ENCODE measurements around the gene NEUROG1.

The NEUROG1 gene, protein sequence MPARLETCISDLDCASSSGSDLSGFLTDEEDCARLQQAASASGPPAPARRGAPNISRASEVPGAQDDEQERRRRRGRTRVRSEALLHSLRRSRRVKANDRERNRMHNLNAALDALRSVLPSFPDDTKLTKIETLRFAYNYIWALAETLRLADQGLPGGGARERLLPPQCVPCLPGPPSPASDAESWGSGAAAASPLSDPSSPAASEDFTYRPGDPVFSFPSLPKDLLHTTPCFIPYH

GRCh38 chr5:135535820-135536801, at the start of gene NEUROG1:
TSS of gene NEUROG1 (minus strand) at chr5:135535964. CDS start at chr5:135535690, 274 bp downstream.
- no peak for TF ChIP-seq CTCF (IDR thresholded peaks at IDR 0.05; ENCODE audit: borderline replicate concordance, insufficient read depth, low read depth, low read length)

GRCh38 chr5:135584918-135585317, 49.2 kb upstream of the NEUROG1 start:
- TF ChIP-seq CTCF (IDR thresholded peaks at IDR 0.05; ENCODE audit: borderline replicate concordance, insufficient read depth, low read depth, low read length) = no peak
- no peak overlapping the region for H3K4me3 ChIP-seq (ENCODE audit: low read depth, low read length)

More at GRCh38 chr5:135535820-135536801, at the start of gene NEUROG1:
- no peak within 1 kb of the TSS for H3K4me3 ChIP-seq (ENCODE audit: low read depth, low read length)

DNA sequence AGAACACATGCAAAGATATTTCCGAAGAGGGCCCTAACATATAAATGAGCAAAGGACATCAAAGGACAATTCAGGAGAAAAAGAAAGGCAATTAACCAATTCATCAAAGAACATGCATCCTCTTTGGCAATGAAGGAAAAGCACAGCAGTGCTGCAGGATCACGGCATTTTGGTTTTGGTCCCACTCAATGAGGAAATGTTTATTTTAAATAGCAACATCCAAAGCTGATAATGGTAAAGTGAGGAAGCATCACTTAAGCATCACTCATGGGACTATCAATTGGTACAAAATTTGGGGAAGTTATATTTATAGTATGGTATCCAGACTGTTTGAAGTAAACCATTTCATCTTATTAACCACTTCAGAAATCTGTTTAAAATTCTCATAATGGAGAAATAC, 48.5 kb upstream of the NEUROG1 start:
- no peak for TF ChIP-seq CTCF (IDR thresholded peaks at IDR 0.05; ENCODE audit: borderline replicate concordance, insufficient read depth, low read depth, low read length)
- H3K4me3 ChIP-seq (ENCODE audit: low read depth, low read length) = no peak overlapping the region

DNA sequence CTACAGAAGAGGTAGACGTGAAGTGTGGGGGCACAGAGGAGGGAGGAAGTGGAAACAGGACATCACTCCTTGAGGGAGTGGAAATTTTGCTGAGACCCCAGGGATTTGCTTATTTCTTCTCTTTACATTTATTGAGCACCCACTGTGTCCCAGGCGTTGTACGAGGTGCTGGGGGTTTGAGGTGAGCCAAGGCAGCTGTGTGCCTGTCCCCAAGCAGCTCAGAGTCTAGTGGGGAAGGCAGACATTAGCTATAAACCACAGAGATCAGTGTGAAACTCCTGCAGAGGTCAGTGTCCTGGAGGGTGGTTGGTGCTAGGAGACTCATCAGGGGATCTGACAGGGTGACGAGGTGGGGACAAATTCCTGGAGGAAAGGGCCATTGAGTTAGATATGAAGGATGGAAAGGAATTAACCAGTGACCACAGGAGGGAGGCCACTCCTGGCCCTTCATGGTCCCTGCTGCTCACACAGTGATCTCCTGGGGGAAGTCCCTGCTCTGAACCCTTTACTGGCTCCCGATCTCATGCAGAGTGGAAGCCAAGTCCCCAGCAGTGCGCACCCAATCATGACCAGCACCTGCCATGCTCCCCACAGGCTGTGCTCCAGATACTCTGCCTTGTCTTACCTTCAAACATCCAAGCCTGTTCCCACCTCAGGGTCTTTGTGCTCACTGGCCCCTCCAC, 46.5 kb upstream of the NEUROG1 start:
- no peak overlapping the region for H3K4me3 ChIP-seq (ENCODE audit: low read depth, low read length)
- no peak for TF ChIP-seq CTCF (IDR thresholded peaks at IDR 0.05; ENCODE audit: borderline replicate concordance, insufficient read depth, low read depth, low read length)

- H3K4me3 ChIP-seq (ENCODE audit: low read depth, low read length) = no peak within 1 kb of the TSS
- no peak for TF ChIP-seq CTCF (IDR thresholded peaks at IDR 0.05; ENCODE audit: borderline replicate concordance, insufficient read depth, low read depth, low read length)
These were observed 43.0 kb upstream of the NEUROG1 start, which contains the start of gene CXCL14 for GRCh38 chr5:135578685-135579341. TSS of gene CXCL14 (minus strand) at chr5:135578991. CDS start at chr5:135578778, 213 bp downstream.

DNA sequence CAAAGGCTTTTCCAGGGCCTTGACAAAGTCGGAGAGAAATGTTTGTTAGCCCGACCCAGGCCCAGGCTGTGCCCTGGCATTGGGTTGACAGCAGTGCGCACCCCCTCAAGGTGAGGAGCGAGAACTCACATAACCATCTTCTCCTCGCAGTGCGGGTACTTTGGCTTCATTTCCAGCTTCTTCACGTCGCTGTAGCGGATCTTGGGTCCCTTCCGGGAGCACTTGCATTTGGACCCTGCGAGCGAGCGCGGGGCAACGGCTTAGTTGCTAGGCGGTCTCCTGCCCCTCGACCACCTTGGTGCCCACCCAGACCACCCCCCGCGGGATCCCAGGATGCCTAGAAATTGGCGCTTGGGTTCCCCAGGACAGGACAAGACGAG, 42.5 kb upstream of the NEUROG1 start:
- no peak overlapping the region for H3K4me3 ChIP-seq (ENCODE audit: low read depth, low read length)
- no peak for TF ChIP-seq CTCF (IDR thresholded peaks at IDR 0.05; ENCODE audit: borderline replicate concordance, insufficient read depth, low read depth, low read length)
